ENCODE data around the gene LEFTY2.
"Not testable (repeated sequence)": the region's sequence is repeated elsewhere in the genome, so short reads cannot be mapped to it uniquely, and the experiment has no call there.

Gene LEFTY2

GRCh38 chr1:225972344-225973152 is 31.5 kb upstream of the LEFTY2 start:
- Histone ChIP-seq H3K9ac (ENCODE audit: low read depth, low read length) (no peak overlapping the region), H3K36me3 (ENCODE audit: insufficient read depth, low read length) (0 out of 2 replicates have a peak, but pooled peaks cover 3% of the 10 kb centered on the region), H3K4me3 (ENCODE audit: low read length) (no peak overlapping the region), H3K9me3 (ENCODE audit: insufficient read depth, low read depth, low read length) (no peaks in the 10 kb centered on the region), H3K27ac (ENCODE audit: low read depth, low read length) (no peak overlapping the region), H3K27me3 (ENCODE audit: insufficient read depth, low read length) (no peaks in the 10 kb centered on the region), H3K4me1 (ENCODE audit: insufficient read depth, low read length) (no peaks in the 10 kb centered on the region)
- 93% methylated on average over 15 of the region's 15 CpGs for WGBS

GRCh38 chr1:225970592-225971157 is 29.7 kb upstream of the LEFTY2 start:
- not testable (repeated sequence) for H3K9ac ChIP-seq (ENCODE audit: low read depth, low read length); H3K4me3 ChIP-seq (ENCODE audit: low read length); H3K4me1 ChIP-seq (ENCODE audit: insufficient read depth, low read length); H3K9me3 ChIP-seq (ENCODE audit: insufficient read depth, low read depth, low read length); H3K27ac ChIP-seq (ENCODE audit: low read depth, low read length); H3K36me3 ChIP-seq (ENCODE audit: insufficient read depth, low read length); H3K27me3 ChIP-seq (ENCODE audit: insufficient read depth, low read length)
- WGBS: 97% methylated on average over 16 of the region's 16 CpGs

DNA sequence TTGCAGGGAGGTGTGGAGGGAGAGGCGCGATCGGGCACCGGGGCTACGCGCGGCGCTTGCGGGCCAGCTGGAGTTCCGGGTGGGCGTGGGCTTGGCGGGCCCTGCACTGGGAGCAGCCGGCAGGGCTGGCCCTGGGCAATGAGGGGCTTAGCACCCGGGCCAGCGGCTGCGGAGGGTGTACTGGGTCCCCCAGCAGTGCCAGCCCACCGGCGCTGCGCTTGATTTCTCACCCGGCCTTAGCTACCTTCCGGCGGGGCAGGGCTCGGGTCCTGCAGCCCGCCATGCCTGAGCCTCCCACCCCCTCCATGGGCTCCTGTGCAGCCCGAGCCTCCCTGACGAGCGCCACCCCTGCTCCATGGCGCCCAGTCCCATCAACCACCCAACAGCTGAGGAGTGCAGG is 28.7 kb upstream of the LEFTY2 start:
- 96% methylated on average over 28 of the region's 28 CpGs for WGBS
- H3K27me3 ChIP-seq (ENCODE audit: insufficient read depth, low read length); H3K4me3 ChIP-seq (ENCODE audit: low read length); H3K27ac ChIP-seq (ENCODE audit: low read depth, low read length); H3K9me3 ChIP-seq (ENCODE audit: insufficient read depth, low read depth, low read length); H3K9ac ChIP-seq (ENCODE audit: low read depth, low read length); H3K4me1 ChIP-seq (ENCODE audit: insufficient read depth, low read length); H3K36me3 ChIP-seq (ENCODE audit: insufficient read depth, low read length): not testable (repeated sequence)

DNA sequence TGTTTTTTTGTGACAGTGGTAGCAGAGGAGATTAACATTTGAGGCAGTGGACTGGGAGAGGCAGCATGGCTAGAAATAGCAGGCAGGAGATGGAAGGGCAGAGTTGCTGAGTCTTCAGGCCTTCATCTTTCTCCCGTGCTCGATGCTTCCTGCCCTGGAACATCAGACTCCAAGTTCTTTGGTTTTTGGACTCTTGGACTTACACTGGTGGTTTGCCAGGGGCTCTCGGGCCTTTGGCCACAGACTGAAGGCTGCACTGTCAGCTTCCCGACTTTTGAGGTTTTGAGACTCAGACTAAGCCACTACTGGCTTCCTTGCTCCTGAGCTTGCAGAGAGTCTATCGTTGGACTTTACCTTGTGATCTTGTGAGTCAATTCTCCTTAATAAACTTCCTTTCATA is 24.2 kb upstream of the LEFTY2 start:
- Histone ChIP-seq H3K36me3 (ENCODE audit: insufficient read depth, low read length) (no peaks in the 10 kb centered on the region), H3K4me3 (ENCODE audit: low read length) (no peak overlapping the region), H3K27me3 (ENCODE audit: insufficient read depth, low read length) (no peaks in the 10 kb centered on the region), H3K9me3 (ENCODE audit: insufficient read depth, low read depth, low read length) (no peaks in the 10 kb centered on the region), H3K27ac (ENCODE audit: low read depth, low read length) (no peak overlapping the region), H3K4me1 (ENCODE audit: insufficient read depth, low read length) (no peaks in the 10 kb centered on the region), H3K9ac (ENCODE audit: low read depth, low read length) (no peak overlapping the region)
- 92% methylated on average over 5 of the region's 5 CpGs for WGBS

GRCh38 chr1:225963735-225964530 is 22.9 kb upstream of the LEFTY2 start:
- H3K9ac ChIP-seq (ENCODE audit: low read depth, low read length): no peak overlapping the region
- no peaks in the 10 kb centered on the region for H3K27me3 ChIP-seq (ENCODE audit: insufficient read depth, low read length)
- no peak overlapping the region for H3K4me3 ChIP-seq (ENCODE audit: low read length)
- 95% methylated on average over 13 of the region's 15 CpGs for WGBS
- H3K4me1 ChIP-seq (ENCODE audit: insufficient read depth, low read length): no peaks in the 10 kb centered on the region
- no peaks in the 10 kb centered on the region for H3K36me3 ChIP-seq (ENCODE audit: insufficient read depth, low read length)
- H3K9me3 ChIP-seq (ENCODE audit: insufficient read depth, low read depth, low read length): no peaks in the 10 kb centered on the region
- H3K27ac ChIP-seq (ENCODE audit: low read depth, low read length): no peak overlapping the region

GRCh38 chr1:225962440-225962975 is 21.5 kb upstream of the LEFTY2 start:
- Histone ChIP-seq H3K9ac (ENCODE audit: low read depth, low read length) (no peak overlapping the region), H3K27ac (ENCODE audit: low read depth, low read length) (no peak overlapping the region), H3K9me3 (ENCODE audit: insufficient read depth, low read depth, low read length) (no peaks in the 10 kb centered on the region), H3K36me3 (ENCODE audit: insufficient read depth, low read length) (no peaks in the 10 kb centered on the region), H3K4me1 (ENCODE audit: insufficient read depth, low read length) (no peaks in the 10 kb centered on the region), H3K27me3 (ENCODE audit: insufficient read depth, low read length) (no peaks in the 10 kb centered on the region), H3K4me3 (ENCODE audit: low read length) (no peak overlapping the region)
- 24% methylated on average over 17 of the region's 21 CpGs for WGBS

DNA sequence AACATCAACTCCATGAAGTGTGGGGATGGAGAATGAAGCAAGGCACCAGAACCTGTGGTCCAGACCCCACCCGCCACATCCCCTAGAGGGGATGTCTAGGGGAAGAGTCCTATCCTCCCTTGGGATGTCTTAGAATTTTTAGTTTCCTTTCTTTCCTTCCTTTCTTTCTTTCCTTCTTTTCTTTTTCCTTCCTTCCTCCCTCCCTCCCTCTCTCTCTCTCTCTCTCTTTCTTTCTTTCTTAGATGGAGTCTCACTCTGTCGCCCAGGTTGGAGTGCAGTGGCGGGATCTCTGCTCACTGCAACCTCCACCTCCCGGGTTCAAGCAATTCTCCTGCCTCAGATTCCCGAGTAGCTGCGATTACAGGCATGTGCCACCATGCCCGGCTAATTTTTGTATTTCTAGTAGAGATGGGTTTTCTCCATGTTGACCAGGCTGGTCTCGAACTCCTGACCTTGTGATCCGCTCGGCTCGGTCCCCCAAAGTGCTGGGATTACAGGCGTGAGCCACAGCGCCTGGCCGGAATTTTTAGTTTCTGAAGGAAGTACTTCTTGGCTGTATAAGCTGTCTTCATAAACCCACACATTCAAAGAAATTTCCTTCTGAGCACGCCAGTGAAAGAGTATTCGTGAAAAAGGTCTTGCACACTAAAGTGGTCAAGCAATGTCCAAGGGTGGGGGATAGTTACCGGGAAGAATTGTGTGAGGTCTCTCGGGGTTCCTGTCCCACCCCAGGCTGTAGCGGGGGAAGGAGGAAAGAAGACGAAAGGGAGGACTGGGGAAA is 20.8 kb upstream of the LEFTY2 start:
- Histone ChIP-seq H3K27ac (ENCODE audit: low read depth, low read length) (no peak overlapping the region), H3K9ac (ENCODE audit: low read depth, low read length) (no peak overlapping the region), H3K4me1 (ENCODE audit: insufficient read depth, low read length) (no peaks in the 10 kb centered on the region), H3K9me3 (ENCODE audit: insufficient read depth, low read depth, low read length) (no peaks in the 10 kb centered on the region), H3K36me3 (ENCODE audit: insufficient read depth, low read length) (no peaks in the 10 kb centered on the region), H3K27me3 (ENCODE audit: insufficient read depth, low read length) (no peaks in the 10 kb centered on the region), H3K4me3 (ENCODE audit: low read length) (no peak overlapping the region)
- 91% methylated on average over 20 of the region's 20 CpGs for WGBS

GRCh38 chr1:225958041-225958440 is 17.0 kb upstream of the LEFTY2 start:
- Histone ChIP-seq H3K4me1 (ENCODE audit: insufficient read depth, low read length) (no peaks in the 10 kb centered on the region), H3K9me3 (ENCODE audit: insufficient read depth, low read depth, low read length) (no peaks in the 10 kb centered on the region), H3K27ac (ENCODE audit: low read depth, low read length) (no peak overlapping the region), H3K36me3 (ENCODE audit: insufficient read depth, low read length) (no peaks in the 10 kb centered on the region), H3K9ac (ENCODE audit: low read depth, low read length) (no peak overlapping the region), H3K4me3 (ENCODE audit: low read length) (no peak overlapping the region), H3K27me3 (ENCODE audit: insufficient read depth, low read length) (no peaks in the 10 kb centered on the region)
- WGBS: 82% methylated on average over 3 of the region's 3 CpGs

- H3K27ac ChIP-seq (ENCODE audit: low read depth, low read length): no peak overlapping the region
- H3K9ac ChIP-seq (ENCODE audit: low read depth, low read length): no peak overlapping the region
- no peak overlapping the region for H3K4me3 ChIP-seq (ENCODE audit: low read length)
- H3K4me1 ChIP-seq (ENCODE audit: insufficient read depth, low read length): peaks cover 4% of the 10 kb centered on the region; the same call in 1 of the 2 replicates
- no peaks in the 10 kb centered on the region for H3K9me3 ChIP-seq (ENCODE audit: insufficient read depth, low read depth, low read length)
- WGBS: 100% methylated on average over 1 of the region's 1 CpG
- no peaks in the 10 kb centered on the region for H3K27me3 ChIP-seq (ENCODE audit: insufficient read depth, low read length)
- no peaks in the 10 kb centered on the region for H3K36me3 ChIP-seq (ENCODE audit: insufficient read depth, low read length)
These were observed 13.7 kb upstream of the LEFTY2 start for GRCh38 chr1:225954753-225955152.

DNA sequence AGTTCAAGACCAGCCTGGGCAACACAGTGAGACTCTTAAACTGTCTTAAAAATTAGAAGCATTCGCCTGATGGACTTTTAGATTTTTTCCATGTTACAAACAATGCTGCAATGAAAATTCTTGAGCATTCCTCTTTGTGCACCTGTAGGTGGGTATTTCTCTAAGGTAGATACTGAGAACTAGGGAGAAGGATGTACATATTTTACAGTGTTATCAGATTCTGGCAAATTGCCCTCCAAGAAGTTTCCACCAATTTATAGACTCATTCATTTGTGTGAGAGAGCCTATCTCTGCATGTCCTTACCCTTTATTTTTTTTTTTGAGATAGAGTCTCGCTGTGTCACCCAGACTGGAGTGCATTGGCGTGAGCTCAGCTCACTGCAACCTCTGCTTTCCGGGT is 12.3 kb upstream of the LEFTY2 start:
- Histone ChIP-seq H3K4me1 (ENCODE audit: insufficient read depth, low read length) (peaks cover 13% of the 10 kb centered on the region), H3K36me3 (ENCODE audit: insufficient read depth, low read length) (no peaks in the 10 kb centered on the region), H3K9me3 (ENCODE audit: insufficient read depth, low read depth, low read length) (no peaks in the 10 kb centered on the region), H3K27ac (ENCODE audit: low read depth, low read length) (no peak overlapping the region), H3K9ac (ENCODE audit: low read depth, low read length) (no peak overlapping the region), H3K4me3 (ENCODE audit: low read length) (no peak overlapping the region), H3K27me3 (ENCODE audit: insufficient read depth, low read length) (peaks cover 8% of the 10 kb centered on the region; the same call in 1 of the 2 replicates)
- 95% methylated on average over 4 of the region's 4 CpGs for WGBS

All from HUES64 (cell line).